ENCODE measurements around the gene LILRA2.

Gene LILRA2

DNA sequence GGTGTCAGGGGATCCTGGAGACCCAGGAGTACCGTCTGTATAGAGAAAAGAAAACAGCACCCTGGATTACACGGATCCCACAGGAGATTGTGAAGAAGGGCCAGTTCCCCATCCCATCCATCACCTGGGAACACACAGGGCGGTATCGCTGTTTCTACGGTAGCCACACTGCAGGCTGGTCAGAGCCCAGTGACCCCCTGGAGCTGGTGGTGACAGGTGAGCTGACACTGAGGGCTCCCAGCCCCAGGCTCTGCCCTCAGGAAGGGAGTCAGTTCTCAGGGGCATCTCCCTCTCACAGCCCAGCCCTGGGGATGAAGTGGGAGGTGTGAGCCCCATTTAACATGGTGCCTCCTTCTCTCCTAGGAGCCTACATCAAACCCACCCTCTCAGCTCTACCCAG lies 21.1 kb downstream of the LILRA2 start:
- TF ChIP-seq GATA2 (IDR thresholded peaks at IDR 0.05; ENCODE audit: low read depth, low read length): no peak

DNA sequence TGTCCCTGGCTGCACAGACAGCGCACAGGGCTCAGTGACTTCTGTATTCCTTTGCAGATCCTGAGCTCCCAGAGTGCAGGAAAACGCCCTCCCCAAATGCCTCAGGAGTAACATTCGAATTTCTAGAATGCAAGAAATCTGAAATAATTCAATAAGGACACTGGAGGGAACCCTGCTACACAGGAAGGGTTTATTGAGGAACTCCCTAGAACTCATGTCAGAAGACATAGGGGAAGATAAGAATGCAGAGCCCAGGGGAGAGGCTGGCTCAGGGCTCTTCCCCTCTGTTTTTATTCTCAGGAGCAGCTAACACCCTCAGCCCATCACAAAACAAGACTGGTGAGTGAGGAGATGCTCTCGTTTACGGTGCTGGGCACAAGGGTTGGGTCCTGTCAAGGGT lies 26.6 kb downstream of the LILRA2 start:
- no peak for TF ChIP-seq GATA2 (IDR thresholded peaks at IDR 0.05; ENCODE audit: low read depth, low read length)
- no peak for TF ChIP-seq GATA3 (IDR thresholded peaks at IDR 0.05; ENCODE audit: low read depth, low read length)

DNA sequence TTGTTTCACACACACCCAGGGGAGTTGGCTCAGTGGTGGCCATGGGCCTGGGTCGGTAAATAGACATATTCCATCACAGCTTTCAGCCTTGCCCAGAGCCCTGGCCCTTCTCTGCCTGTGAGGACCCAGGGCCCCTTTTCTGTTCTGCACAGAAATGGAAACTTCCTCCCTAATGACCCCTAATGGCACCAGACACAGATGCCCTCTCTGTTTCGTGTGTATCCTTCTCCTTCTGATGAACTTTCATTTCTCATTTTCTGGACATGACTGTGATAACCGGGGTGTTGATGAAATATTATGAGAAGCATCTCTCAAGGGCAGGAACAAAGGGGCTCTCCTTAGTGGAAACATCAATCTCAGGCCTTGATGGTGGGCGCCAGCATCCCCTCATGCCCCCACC lies 32.6 kb downstream of the LILRA2 start:
- no peak for TF ChIP-seq GATA2 (IDR thresholded peaks at IDR 0.05; ENCODE audit: low read depth, low read length)
- TF ChIP-seq GATA3 (IDR thresholded peaks at IDR 0.05; ENCODE audit: low read depth, low read length): no peak

DNA sequence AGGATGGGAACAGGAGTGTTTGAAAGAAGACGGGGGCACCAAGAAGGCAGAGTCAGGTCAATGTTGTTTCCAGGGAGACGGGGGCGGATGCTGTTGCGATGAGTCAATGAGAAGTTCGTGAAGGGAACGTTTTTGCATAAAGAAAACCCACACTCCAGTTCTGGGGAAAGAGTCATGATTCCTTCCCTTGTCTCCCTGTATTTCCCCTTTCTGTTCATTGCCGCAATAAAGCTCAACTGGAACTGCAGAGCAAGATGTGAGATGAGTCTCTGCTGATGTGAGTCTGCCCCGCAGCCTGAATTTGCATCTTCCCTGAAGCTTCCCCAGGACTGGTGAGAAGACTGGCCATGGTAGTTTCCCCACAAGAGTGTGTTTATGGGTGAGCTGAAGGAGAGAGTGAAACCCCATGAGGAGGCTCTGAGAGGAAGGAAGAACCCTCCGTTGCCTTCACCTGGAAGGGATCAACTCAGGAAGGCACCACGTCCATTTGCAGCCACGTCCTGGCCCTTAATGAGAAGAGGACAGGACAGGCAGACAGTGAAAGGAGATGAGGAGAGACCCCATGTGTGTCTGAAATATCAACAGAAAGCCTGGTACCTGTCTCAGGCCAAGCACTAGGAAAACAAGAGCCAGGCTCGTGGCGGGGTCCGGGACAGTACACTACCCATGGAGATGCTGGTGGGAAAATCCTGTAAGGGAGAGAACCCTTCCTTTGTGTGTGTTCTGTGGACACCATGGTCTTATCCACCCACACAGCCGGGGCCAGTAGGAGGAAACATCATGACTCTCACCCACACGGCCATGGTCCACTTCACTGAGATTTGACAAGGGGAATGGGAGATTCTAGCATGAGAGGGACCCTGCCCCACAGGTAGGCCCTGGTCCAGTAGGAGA lies 33.5 kb downstream of the LILRA2 start:
- TF ChIP-seq GATA3 (IDR thresholded peaks at IDR 0.05; ENCODE audit: low read depth, low read length): no peak
- TF ChIP-seq GATA2 (IDR thresholded peaks at IDR 0.05; ENCODE audit: low read depth, low read length): no peak

DNA sequence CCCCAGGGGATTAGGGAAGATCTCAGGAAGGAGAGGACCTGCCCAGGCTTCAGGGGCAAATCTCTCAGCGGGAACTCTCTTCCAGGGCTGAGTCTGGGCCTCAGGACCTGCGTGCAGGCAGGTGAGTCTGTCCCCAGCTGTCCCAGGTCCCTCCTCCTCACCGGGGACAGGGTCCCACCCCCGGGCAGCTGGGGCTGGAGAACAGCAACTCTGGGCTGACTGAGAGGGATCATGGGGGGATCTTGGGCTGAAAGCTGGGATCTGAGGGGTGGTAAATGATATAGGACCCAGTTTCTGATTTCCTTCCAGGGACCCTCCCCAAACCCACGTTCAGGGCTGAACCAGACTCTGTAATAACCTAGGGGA lies 34.2 kb downstream of the LILRA2 start:
- no peak for TF ChIP-seq GATA3 (IDR thresholded peaks at IDR 0.05; ENCODE audit: low read depth, low read length)
- no peak for TF ChIP-seq GATA2 (IDR thresholded peaks at IDR 0.05; ENCODE audit: low read depth, low read length)

DNA sequence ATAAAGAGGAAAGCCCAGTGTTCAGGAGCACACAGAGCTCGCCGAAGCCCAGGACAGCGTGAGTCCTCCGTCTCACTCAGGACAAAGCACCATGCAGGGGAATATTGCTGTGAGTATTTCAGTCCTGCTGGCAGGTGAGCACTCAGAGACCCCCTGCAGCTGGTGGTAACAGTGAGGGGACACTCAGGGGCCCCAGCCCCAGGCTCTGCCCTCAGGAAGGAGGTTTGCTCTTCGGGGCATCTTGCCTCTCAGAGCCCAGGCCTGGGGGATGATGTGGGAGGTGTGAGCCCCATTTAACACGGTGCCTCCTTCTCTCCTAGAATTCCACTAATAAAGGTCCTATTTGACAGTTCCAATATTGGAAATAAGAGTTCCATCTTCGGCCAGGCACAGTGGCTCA lies 34.6 kb downstream of the LILRA2 start:
- no peak for TF ChIP-seq GATA2 (IDR thresholded peaks at IDR 0.05; ENCODE audit: low read depth, low read length)
- TF ChIP-seq GATA3 (IDR thresholded peaks at IDR 0.05; ENCODE audit: low read depth, low read length): no peak

DNA sequence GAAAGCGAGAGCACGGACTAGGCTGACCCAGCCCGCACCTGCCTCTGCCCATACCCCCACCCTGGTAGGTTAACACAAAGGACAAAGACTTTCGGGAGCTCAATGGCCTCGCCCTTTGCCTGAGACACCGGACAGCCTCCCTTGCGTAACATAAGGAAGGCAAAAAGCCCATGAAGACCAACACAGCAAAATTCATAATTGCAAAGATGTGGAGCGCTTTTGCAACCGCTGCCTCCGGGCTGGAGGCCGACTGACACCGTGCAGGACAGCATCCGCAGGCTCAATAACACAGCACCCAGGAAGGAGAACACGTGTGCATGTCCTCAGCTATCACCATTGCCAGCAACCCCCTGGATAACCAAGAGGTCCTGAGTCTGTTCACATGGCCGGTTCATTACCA lies 35.2 kb downstream of the LILRA2 start:
- TF ChIP-seq GATA3 (IDR thresholded peaks at IDR 0.05; ENCODE audit: low read depth, low read length) (no peak), GATA2 (IDR thresholded peaks at IDR 0.05; ENCODE audit: low read depth, low read length) (no peak)

DNA sequence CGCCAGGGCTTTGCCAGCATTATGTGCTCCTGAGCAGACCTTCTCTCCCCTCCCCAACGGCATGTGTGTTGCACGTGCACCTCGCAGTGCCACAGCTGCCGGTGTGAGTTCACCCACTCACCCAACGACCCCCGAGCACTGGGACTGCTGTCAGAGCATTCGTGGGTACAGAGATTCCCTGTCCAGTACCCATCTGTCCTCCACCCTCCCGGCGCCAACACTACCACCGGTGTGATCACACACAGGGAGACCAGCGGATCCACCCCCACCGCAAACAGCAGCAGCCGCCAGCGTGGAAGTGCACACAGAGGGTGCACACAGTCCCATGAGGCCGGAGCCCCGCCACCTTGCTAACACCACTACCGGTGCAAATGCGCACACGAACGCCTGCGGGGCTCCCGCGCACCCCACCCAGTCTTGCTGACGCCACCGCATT lies 35.8 kb downstream of the LILRA2 start:
- TF ChIP-seq GATA2 (IDR thresholded peaks at IDR 0.05; ENCODE audit: low read depth, low read length) (no peak), GATA3 (IDR thresholded peaks at IDR 0.05; ENCODE audit: low read depth, low read length) (no peak)

DNA sequence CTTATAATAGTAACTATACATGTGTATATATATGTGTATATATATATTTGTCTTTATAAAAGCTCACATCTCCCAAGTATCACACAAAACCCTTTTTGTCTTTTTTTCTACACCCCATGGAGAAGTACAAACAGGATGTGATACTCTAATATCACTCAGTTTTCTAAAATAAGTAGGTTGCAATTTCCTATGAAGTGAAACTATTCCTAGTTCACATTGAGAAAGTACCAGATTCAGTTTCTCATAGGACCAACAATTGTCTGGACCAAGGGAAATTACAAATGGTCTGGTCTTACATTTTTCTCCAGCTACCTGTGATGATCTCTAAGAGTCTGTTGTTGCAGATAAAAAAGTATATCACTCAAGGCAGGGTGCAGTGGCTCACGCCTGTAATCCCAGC lies 38.8 kb downstream of the LILRA2 start:
- TF ChIP-seq GATA2 (IDR thresholded peaks at IDR 0.05; ENCODE audit: low read depth, low read length) (no peak), GATA3 (IDR thresholded peaks at IDR 0.05; ENCODE audit: low read depth, low read length) (no peak)

DNA sequence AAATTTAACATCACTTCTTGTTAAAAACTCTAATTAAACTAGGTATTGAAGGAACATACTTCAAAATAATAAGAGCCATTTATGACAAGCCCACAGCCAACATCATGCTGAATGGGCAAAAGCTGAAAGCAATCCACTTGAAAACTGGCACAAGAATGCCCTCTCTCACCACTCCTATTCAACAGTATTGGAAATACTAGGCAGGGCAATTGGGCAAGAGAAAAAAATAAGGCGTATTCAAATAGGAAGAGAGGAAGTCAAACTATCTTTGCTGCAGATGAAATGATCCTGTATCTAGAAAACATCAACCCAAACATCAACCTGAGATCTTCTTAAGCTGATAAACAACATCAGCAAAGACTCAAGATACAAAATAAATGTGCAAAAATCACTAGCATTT lies 41.1 kb downstream of the LILRA2 start:
- TF ChIP-seq GATA2 (IDR thresholded peaks at IDR 0.05; ENCODE audit: low read depth, low read length): no peak
- no peak for TF ChIP-seq GATA3 (IDR thresholded peaks at IDR 0.05; ENCODE audit: low read depth, low read length)

DNA sequence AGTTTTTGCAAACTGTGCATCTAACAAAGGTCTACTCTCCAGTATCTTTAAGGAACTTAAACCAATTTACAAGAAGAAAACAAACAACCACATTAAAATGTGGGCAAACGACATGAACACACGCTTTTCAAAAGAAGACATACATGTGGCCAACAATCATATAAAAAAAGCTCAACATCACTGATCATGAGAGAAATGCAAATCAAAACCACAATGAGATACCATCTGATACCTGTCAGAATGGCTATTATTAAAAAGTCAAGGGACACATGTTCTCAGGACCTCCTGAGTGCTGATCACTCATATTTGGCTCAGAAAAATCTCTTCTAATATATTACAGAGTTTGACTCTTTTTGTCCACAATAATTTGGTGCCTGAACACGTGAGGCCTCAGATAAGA lies 42.5 kb downstream of the LILRA2 start:
- TF ChIP-seq GATA3 (IDR thresholded peaks at IDR 0.05; ENCODE audit: low read depth, low read length) (no peak), GATA2 (IDR thresholded peaks at IDR 0.05; ENCODE audit: low read depth, low read length) (no peak)

DNA sequence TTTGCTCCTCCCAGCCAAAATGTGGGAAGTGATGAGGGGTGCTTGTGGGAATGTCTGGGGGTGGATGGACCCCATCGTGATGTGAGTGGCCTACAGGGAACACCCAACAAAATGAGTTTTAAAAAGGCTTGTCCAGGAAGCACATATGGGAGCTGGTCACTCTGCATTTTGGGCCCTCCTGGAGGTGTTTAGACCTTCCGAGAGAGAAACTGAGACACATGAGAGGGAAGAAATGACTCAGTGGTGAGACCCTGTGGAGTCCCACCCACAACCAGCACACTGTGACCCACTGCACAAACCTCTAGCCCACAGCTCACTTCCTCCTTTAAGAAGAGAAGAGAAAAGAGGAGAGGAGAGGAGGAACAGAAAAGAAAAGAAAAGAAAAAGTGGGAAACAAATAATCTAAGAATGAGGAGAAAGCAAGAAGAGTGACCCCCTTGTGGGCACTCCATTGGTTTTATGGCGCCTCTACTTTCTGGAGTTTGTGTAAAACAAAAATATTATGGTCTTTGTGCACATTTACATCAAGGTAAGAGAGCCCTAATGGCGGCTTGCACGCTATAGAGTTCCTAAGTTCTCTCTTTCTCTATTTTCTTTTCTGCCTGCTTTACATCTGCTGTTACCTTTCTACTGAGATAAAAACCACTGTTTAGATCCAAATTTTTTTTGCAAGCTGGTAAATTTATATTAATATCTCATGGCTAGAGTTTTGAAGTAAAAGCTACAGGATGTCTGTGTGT lies 43.4 kb downstream of the LILRA2 start:
- TF ChIP-seq GATA2 (IDR thresholded peaks at IDR 0.05; ENCODE audit: low read depth, low read length): no peak
- TF ChIP-seq GATA3 (IDR thresholded peaks at IDR 0.05; ENCODE audit: low read depth, low read length): no peak

DNA sequence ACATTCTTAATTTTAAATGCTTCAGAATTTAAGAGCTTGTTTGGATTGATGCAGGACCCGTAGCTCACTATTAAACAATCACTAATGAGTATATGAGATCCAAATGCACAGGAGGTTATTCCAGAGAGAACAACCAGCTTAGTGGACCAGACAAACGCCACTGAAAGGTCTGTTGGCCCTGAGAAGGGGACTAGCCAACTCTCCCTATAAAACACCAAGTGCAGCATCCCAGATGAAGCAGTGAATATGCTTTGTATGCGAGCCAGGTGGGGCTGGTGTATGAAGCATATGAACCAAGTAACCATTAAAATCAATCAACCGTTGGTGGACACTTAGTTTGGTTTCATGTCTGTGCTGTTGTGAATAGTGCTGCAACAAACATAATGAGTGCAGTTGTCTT lies 46.9 kb downstream of the LILRA2 start:
- TF ChIP-seq GATA2 (IDR thresholded peaks at IDR 0.05; ENCODE audit: low read depth, low read length) (no peak), GATA3 (IDR thresholded peaks at IDR 0.05; ENCODE audit: low read depth, low read length) (no peak)

DNA sequence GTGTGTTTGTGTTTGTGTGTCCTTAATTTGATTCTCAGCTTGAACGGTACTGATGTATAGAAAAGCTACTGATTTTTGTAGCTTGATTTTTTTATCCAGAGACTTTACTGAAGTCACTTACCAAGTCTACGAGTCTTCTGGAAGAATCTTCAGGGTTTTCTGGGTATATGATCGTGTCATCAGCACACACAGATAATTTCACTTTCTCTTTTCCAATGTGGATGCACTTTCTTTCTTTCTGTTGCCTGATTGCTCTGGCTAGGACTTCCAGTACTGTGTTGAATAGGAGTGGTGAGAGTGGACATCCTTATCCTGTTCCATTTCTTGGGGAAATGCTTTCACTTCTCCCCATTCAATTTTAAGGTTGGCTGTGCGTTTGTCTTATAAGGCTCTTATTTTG lies 48.8 kb downstream of the LILRA2 start:
- no peak for TF ChIP-seq GATA2 (IDR thresholded peaks at IDR 0.05; ENCODE audit: low read depth, low read length)
- no peak for TF ChIP-seq GATA3 (IDR thresholded peaks at IDR 0.05; ENCODE audit: low read depth, low read length)

DNA sequence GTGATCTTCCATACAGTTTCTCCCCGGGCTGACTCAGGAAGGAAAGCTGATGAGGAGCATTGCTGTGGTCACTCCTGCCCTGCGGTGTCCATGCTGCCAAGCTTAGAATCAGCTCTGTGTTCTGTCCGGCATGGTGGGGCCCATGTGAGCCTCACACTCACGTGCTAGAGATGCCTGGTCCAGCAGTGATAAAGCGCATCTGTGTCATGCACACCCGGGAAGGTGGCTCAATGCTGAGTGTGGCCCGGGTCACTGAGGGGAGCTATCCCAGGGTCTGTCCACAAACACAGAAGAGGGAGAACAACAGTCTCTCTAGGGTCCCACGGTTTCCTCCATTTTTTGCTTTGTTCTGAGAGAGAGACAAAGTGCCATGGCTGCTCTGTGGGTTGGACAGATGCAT lies 53.2 kb downstream of the LILRA2 start:
- TF ChIP-seq GATA2 (IDR thresholded peaks at IDR 0.05; ENCODE audit: low read depth, low read length): no peak
- no peak for TF ChIP-seq GATA3 (IDR thresholded peaks at IDR 0.05; ENCODE audit: low read depth, low read length)

Measured in SH-SY5Y (cell line).